HG03558 (cell line): Measurements from ENCODE around the gene DIO3.

Source experiments
- ATAC-seq: cut with Tn5 transposase; IDR thresholded peaks from one replicate; pipeline ENCODE4 v1.9.1; 2021; ENCODE audit warnings: moderate number of reproducible peaks; ENCODE audit not compliant: unreplicated experiment; ENCODE audit errors: extremely low read depth

DIO3 gene

DNA sequence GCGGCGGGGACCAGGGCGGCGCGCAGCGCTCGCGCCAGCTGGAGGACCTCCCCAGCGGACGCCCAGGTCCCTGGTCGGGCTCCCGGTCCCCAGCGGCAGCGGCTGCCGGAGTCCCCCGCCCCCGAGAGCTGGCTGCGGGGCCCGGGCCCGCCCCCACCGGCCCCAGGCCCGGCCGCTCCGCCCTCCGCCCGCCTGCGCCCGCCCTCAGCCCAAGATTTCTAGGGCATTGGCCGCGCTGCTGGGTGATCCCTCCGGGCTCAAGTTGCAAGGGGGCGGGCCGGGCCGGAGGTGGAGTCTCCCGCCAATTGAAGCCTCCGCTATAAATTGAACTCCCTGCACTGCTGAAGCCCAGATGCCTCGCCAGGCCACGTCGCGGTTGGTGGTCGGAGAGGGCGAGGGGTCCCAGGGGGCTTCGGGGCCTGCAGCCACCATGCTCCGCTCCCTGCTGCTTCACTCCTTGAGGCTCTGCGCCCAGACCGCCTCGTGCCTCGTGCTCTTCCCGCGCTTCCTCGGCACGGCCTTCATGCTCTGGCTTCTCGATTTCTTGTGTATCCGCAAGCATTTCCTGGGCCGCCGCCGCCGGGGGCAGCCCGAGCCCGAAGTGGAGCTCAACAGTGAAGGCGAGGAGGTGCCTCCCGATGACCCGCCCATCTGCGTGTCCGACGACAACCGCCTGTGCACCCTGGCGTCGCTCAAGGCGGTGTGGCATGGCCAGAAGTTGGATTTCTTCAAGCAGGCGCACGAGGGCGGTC is at the start of gene DIO3:
TSS of gene DIO3 (plus strand) at position 351 of the 752 bp plus-strand sequence.
- no peak for ATAC-seq

GRCh38 chr14:101511620-101512375 is 49.5 kb upstream of the DIO3 start:
- no peak for ATAC-seq

DNA sequence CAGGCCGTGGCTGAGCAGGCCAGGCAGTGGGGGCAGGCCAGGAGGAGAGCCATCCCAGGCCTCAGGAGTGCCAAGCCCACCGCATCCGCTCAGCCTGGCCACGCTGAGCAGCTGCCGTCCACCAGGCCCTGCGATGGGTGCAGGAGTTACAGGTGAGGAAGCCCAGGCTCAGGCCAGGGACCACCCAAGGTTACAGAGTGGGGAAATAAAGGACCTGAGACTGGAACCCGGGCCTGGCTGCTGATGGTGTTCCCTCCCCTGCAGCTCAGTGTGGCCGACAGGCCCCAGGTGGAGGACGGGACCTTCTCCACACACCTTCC is 49.0 kb upstream of the DIO3 start:
- no peak for ATAC-seq

DNA sequence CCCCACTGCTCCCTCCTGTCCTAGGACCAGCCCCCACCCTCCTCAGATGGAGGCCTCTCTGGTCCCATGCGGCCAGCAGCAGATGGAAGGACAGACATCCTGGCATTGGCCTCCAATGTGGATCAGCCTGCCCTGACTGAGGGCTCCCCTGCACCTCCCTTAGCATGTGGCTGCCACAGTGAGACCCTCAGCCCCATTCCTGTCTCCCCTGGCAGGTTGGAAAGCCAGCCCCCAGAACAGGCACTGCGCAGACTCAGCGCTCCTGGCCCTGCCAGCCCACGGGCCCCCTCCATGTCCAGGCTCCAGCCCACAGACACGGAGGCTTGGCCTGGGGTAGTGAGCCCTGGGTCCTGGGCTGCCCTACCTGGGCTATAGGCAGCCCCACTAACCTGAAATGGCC is 47.2 kb upstream of the DIO3 start:
- ATAC-seq: no peak

- no peak for ATAC-seq
Observed at GRCh38 chr14:101516401-101516800, 44.9 kb upstream of the DIO3 start.

- no peak for ATAC-seq
Observed at GRCh38 chr14:101518611-101519473, 42.5 kb upstream of the DIO3 start.

GRCh38 chr14:101520621-101521472 is 40.4 kb upstream of the DIO3 start:
- no peak for ATAC-seq

- no peak for ATAC-seq
Observed at GRCh38 chr14:101521473-101521915, 39.8 kb upstream of the DIO3 start.

DNA sequence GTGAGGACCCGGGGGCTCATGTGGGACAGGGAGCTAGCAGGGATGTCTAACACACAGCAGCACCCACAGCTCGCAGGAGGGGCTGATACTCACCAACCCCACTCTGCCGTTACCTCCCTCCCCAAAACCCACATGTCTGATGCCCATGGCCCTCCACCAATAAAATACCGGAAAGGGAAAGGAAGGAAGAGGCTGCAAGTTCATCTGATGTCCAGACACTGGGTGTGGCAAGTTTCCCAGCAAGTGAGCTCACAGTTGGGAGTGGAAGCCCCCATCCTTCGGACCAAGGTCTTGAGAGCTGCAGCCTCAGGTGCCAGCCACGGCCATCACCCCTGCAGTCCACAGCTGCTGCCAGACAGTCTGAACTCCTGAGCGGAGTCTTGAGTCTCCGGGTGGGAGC is 39.3 kb upstream of the DIO3 start:
- ATAC-seq: no peak

DNA sequence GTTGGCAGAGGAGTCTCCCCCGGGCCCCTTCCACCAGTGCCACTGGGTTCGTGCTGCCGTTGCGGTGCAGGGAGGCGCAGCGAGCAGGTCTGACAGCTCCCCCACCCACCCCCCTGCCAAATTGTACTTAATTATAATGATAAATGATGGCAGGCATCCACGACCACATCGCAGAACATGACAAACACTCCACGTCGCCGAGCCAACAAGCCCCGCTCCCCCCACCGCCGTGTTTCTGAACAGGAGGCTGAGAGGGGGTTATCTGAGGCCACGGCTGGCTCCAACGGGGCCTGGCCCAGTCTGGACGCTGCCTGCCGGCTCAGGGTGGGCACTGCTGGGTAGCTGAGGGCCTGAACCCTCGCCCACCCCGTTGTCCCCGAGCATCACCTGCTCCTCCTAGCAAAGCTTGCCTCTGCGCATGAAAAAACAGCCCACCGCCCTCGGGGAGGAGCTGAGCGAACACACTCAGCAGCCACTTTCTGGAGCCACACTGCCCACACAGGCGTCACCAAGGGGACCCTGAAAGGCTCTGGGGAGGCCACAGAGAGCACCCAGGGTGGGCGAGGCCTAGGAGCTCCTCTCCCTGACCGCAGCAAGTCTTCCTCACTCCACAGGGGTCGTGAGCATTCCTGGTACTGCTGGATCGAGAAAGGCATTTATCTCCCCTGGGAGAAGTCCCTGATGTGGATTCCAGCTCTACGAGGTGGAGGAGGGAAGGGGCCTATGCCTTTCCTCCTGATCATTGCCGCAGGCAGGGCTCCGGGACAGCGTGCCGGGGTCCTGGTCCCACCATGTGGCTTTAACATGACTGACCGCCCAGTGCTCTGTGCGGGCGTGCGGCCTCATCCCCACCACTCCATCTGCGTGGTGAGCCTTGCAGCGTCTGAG is 35.4 kb upstream of the DIO3 start:
- ATAC-seq: no peak

- ATAC-seq: no peak
Observed at GRCh38 chr14:101527987-101528386, 33.3 kb upstream of the DIO3 start.

GRCh38 chr14:101529079-101529478 is 32.2 kb upstream of the DIO3 start:
- no peak for ATAC-seq

DNA sequence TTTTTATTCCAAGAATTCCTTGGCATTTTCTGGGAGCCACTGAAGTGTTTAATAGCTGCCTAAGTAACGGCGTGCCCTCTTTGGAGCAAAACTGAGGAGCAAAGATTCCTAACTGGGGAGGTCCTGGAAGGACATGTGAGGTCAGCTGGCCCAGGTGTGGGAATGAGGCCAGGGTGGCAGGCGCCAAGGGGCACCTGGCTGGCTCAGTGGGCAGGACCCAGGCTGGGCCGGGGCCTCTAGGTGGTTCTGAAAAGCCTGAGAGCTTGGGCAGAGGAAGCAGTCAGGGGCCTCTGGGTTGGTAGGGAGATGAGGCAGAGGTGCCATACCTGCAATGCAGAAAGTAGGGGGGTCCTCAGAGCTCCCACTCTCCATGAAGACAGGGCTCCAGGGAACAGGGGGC is 27.1 kb upstream of the DIO3 start:
- no peak for ATAC-seq

- no peak for ATAC-seq
Observed at GRCh38 chr14:101535232-101535631, 26.1 kb upstream of the DIO3 start.

- ATAC-seq: no peak
Observed at GRCh38 chr14:101535701-101536207, 25.5 kb upstream of the DIO3 start.

DNA sequence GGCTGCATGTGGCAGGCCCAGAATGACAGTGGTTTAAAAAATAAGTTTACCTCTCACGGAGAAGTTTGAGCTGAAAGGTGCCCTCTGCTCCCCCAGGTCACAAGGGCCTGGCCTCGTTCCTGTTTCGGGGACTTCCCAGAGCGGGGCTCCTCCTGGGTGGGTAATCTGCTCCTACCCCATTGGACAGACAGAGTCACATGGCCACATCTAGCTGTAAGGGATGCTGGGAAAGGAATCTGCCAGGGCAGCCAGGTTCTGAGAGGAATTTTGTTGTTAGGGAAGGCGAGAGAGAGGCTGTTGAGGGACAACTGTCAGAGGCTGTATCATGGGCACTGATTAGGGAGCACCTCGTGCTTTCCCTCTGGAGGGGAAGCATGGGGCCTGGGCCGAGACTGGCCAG is 24.0 kb upstream of the DIO3 start:
- ATAC-seq: no peak

DNA sequence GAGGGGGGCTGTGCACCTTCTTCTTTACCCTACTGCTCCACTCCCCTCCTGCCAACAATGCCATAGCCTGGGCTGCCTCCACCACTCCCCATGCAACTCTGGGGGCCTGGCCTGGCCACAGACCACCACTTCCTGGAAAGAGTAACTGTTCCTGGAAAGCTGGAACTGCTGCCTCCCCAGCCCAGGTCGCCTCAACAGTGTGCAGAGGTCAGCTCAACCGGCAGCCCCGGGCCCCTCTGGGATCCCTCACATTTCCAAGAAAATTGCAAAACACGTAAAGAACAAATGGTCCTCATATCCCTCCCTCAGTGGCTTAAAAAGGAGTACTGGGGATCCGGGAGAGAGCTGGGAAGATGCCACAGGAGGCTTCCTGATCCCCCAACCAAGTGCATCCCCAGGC is 22.4 kb upstream of the DIO3 start:
- ATAC-seq: no peak

GRCh38 chr14:101539880-101540279 is 21.4 kb upstream of the DIO3 start:
- ATAC-seq: no peak
